T-helper 2 cell treated with Interferon-gamma antibody and Interleukin-4, amounts not matched to agents 100 ng/mL and 5 ng/mL, for 36 hours (primary cell): ENCODE measurements around the gene HNF4A. TPM values are rescaled to one million over a fixed set of nuclear protein-coding genes. Genes with fewer than 3 reads are reported as not detected.

Experiments used
- intact Hi-C: fragments of 100-400 bp; cut with micrococcal nuclease; formaldehyde crosslinking; loops from one replicate; pipeline ENCODE4 v1.15.1; 2023
- total RNA-seq: library from RNA; stranded (reverse); gene quantifications from 2 replicates; pipeline ENCODE4 v1.2.3, GENCODE V29; 2022

HNF4A gene
- total RNA-seq, 1 donor from 2014 or later: not detected

DNA sequence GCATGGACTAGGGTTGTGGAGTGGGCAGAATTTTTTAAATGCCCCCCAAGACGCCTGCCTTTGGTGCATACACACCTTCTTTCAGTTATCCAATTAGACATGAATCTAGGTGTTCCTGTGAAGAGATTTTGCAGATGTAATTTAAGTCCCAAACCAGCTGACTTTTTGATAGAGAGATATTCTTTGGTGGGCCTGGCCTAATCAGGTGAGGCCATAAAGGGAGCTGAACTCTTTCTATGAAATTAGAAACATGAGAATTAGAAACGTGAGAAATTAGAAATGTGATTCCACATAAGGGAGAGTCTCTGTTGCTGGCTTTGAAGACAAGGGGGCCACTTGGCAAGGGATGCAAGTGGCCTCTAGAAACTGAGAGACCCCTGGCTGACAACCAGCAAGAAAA is 83.8 kb downstream of the HNF4A start:
- intact Hi-C loops: no loop called here

DNA sequence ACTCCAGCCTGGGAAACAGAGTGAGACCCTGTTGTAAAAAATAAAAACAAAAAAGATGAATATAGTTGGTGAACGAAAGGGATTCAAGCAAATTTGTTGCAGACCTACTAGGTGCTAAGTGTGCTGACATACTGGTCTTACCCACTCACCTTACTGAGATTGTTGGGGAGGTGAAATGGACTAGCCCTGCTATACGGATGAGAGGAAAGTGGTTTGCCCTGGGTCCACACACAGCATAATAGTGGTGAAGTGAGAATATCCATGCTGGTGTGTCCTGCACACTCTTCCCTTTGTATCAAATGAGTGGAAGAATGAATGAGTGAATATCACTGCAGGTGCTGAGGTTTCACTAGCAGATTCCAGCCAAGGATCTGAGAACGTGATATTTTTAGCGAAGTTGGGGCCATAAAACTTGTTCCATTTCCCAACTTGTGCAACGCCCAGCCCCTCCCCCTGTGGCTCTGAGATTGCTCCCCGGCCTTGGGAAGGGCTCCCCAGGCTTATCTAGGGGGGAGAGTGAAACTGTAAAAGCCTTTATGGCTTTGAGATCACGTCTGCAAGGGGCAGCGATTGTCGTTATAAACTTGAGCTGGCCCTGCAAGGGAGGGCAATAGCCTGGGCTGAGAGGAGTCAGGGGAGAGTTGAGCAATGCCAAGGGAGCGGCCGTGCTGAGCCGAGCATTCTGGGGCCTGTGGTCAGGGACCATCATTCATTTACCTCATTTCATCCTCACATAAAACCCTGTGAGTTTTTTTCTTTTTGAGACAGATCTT is 87.0 kb downstream of the HNF4A start:
- intact Hi-C loops: no loop called here

DNA sequence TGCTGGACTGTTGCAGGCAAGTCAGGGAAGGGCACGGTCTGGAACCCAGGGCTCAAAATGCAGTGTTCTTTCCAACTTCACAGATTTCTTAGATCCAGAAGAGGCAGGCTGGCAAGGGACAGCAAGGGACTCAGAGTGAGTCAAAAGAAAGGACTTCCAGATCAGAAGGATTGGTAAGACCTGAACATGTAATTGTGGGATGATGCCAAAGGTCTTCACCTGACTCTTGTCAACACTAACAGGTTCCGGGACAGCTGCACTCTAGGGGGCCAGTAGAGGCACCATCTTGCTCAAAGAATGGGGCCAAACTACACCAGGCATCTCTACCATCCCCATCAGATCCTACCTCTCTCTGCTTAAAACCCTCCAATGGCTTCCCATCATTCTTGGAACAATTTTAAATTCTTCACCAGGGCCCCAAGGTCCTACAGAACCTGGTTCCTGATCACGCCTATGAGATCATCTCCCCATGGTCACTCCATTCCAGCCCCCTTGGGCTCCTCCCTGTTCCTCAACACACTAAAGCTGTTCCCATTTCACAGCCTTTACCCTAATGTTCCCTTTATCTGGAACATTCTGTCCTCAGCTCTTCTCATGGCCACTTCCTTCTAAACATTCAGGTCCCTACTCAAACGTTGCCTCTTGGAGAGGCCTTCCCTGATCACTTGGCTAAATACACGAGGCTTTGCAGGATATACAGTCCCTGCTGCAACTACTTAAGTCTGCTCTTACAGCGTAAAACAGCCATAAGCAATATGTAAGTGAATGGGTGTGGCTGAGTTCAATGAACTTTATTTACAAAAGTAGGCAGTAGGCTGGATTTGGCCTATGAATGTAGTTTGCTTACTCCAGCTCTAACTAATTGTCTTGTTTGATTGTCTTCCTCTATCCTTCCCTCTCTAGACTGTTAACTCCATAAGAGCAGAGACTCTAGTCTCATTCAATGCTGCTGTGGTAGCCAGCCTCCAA is 90.5 kb downstream of the HNF4A start:
- intact Hi-C loops: no loop called here

DNA sequence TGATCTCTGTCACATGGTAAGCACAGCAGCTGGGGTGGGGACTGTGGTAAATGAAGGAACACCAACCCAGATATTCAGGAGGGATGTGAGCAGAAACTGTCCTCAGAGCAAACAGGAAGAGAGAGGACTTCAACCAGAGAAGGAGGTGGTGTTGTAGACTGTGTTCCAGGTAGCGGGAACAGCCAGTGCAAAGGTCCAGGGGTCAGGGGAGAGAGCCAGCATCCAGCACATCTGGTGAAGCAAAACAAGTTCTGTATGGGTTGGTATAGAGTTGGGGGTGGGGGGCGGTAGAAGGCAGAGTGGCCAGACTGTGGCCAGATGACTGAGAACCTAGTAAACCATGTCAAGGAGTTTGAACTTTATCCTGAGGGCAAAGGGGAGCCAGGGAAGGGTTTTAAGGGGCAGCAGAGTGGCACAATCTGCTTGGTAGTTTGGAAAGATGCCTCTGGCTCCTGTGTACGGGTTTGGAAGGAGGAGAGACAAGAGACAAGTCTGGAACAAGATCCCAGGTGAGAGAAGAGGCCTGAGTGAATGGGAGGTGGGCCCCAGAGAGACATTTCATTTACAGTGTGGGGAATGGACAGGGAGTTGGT is 92.4 kb downstream of the HNF4A start:
- intact Hi-C loops: no loop called here

DNA sequence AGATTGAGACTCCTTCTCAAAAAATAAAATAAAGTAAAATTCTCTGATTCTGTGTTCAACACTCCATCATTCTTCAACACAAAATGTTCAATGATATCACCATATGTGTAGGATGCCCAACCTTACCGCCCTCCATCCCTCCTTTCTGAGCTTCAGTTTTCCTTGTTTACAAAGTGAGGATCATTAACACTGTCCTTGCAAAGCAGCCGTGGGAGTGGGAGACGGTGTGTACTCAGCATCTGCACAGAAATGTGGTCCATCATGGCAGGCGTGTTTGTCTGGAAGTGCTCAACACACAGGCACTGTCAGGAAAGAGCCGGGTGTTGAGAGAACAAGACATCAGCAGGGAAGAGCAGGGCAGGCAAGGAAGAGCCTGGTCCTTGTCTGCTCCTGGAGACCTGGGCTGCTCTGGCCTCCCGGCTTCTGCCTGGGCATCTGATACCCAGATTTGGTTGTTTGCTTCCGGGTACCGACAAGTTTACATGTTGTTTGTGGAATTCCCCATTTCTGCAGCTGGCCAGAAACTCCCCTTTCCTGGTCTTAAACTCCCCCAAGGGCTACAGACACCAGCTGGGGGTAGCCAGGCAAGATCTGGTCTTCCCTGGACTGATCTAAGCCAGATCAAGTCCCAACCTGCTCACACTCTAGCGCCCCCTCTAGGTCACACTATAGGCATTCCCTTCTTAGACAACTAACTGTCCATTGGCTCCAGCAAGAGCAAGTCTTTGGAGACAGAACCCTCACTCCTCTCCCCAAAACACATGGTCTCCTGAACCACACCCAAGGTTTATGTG is 93.5 kb downstream of the HNF4A start:
- intact Hi-C loops: no loop called here

DNA sequence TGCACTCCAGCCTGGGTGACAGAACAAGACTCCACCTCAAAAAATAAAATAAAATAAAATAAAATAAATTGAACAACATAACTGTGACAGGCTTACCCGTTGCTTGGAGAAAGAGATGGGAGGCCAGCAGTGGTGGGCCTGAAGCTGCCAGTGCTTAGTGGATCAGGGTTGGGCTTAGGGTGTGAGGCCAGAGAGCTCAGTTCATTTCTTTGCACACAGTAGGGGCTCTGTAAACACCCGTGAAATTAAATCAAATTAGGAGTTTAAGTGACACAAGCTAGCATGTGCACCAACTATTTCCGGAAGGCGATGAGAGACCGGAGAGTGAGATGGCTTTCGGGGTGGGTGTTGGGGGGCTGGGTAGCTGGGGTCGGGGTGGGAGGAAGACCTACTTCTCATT is 94.4 kb downstream of the HNF4A start:
- intact Hi-C loops: no loop called here

DNA sequence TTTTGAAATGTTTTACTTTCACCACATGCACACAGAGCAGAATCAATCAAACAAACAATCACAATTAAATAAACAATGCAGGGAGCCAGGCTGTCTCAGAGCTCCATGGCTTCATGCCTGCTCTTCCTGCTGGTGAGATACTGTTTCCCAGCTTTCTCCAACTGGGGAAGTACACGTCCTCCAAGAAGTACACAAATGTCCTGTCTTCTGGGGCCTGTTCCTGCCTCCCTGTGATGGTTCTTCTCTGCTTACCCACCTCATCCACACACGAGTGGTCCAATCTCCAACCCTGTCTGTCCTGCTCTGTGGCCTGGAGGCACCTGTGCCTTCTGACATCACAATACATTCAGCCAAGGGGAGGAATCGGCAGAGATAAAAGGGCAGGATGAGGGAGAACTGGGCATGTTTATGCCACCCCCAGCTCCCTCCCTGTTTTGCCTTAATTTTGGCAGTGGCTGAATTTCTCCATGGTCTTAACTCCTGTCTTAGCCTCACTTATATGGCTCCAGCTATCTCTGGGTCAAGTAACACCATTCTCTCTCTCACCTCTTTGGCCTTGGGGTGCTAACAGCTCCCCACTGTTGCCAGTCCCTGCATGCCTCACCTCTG is 94.9 kb downstream of the HNF4A start:
- intact Hi-C loops: no loop called here

DNA sequence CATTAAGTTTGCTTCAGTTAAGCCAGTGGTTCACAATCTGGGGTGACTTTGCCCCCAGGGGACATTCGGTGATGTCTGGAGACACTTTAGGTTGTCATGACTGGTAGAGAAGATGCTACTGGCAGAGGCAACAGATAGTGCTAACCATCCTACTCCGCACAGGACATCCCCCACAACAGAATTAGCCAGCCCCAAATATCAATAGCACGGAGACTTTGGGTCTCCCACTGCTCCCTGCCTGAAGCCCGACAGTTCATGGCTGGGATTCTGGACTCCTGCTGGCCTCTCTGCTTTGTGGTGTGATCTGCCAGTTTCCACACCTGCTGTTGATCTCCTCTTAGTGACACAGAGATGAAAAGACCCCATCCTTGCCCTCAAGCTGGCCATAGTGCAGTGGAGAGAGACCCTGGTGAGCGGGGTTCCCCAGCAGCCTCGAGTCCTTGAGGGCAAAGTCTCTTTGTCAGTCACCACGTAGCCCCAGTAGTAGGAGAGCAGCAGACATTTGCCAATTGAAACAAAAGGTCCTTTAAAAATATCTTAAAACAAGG is 95.5 kb downstream of the HNF4A start:
- intact Hi-C loops: no loop called here

DNA sequence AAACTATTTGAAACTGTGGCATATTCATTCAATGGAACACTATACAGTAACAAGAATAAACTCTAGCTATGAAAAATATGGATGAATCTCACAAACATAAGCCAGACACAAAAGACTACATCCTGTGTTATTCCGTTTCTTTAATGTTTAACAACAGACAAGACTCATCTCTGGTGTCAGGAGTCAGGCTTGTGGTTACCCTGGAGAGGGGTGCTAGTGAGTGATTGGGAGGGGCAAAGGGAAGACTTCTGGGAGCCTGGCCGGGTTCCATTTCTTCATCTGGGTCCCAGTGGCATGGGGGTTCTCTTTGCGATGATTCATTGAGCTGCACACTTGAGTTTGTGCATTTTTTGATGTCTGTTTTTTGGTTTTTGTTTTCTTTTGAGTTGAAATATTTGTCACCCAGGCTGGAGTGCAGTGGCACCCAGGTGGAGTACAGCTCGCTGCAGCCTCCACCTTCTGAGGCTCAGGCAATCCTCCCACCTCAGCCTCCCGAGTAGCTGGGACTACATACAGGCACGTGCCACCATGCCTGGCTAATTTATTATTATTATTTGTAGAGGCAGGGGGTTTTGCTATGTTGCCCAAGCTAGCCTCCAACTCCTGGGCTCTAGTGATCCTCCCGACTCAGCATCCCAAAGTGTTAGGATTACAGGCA is 98.9 kb downstream of the HNF4A start:
- intact Hi-C loops: no loop called here

DNA sequence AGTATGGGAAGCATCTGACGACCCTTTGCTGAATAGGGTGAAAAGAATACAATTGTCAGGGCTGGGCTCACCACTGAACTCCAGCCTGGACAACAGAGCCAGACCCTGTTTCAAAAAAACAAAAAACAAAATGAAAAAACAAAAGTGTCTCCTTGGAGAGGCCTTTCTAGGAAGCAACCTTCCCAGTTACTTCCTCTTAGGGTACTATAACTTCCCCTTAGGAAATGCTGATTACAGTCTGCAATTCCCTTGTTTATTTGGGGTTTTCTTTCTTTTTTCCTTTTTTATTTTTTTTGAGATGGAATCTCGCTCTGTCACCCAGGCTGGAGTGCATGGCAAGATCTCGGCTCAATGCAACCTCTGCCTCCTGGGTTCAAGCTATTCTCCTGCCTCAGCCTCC is 99.6 kb downstream of the HNF4A start:
- intact Hi-C loops: no loop called here

DNA sequence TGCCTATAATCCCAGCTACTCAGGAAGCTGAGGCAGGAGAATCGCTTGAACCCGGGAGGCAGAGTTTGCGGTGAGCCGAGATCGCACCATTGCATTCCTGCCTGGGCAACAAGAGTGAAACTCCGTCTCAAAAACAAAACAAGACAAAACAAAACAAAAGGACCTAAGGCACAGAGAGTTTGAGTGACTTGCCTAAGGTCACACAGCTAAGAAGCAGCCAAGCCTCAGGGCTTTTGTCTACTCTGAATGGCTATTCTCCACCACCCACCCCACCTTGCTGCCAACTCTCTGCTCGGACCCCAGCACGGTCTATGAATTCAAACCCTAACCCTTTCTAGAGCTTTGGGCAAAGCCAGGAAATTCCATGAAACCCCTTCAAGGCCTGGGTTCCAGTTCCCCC is 101.1 kb downstream of the HNF4A start:
- intact Hi-C loops: no loop called here

DNA sequence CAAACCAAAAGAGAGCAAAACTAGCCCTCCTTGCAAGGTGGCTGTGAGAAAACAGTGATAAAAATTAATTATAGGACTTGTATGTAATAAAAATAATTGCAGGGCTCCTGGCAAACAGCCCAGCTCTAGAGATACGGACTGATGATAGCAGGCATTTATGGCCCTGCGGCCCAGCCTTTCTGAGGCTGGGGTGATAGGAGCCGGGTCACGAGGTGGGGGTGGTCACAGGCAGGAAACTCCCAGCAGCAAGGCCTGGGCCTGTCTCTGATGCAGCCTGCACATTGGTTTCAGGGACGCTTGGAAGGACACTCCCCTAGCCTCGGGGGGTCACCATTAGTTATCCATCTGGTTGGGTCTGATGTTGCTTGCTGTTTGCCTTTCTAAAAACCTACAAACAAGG is 101.5 kb downstream of the HNF4A start:
- intact Hi-C loops: no loop called here

DNA sequence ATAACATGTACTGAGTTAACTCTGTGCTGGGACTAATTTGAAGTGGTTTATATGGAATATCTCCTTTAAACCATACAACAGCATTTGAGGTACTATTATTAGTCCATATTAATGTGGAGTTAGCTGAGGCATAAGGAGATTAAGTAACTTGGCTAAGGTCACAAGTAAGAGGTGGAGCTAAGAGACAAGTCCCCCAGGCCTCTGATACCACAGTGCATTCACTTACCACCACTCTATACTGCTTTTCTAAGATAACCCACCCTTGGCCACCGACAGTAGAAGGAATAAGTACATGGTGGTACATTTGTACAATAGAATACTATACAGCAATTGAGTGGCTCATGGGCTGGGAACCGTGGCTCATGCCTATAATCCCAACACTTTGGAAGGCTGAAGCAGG is 103.8 kb downstream of the HNF4A start:
- intact Hi-C loops: no loop called here

DNA sequence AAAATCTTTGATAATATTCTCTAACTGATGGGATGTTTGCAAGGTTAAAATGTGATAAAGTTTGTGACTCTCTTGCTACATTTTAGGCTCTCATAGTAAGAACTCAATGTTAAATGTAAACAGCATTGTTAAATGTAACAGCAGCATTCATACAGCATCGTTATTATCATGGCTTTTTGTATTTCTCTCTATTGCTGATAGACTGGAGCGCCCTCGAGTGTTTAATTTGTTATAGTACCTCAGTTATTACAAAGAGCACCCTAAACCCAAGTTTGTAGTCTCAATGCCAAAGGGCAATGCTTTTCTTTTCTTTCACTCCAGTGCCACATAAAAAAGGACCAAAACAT is 105.3 kb downstream of the HNF4A start:
- intact Hi-C loops: loop anchor here (2.0 kb wide), 1 partner anchor 242 kb away; no protein-coding TSS in a partner anchor

DNA sequence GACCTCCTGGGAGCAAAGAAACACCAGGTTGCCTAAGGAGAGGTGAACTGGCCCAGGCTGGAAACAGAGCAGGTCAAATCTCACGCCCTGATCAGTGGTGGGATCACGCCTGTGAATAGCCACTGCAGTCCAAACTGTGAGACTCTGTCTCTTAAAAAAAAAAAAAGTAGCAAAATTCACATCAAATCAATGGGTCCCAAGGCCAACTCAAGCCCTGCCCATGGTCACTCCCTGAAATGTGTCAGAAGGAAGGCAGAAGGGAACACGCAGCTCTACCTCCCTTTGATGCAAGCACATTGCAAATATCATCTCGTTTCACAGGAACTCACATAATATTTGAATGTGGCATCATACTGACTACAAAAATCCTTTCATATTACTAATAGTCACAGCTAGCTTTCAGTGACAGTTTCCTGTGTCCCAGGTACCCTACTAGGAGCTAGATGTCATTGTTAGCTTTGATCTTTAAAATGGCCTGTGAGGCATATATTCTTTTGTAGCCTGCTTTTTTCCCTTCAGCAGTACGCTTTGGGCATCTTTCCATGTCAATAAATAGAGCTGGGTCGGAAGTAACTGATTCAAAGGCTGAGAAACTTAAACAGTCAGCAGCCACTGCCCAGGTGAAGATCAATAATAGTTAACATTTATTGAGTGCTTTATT is 105.8 kb downstream of the HNF4A start:
- intact Hi-C loops: loop anchor here (2.0 kb wide), 1 partner anchor 242 kb away; no protein-coding TSS in a partner anchor

DNA sequence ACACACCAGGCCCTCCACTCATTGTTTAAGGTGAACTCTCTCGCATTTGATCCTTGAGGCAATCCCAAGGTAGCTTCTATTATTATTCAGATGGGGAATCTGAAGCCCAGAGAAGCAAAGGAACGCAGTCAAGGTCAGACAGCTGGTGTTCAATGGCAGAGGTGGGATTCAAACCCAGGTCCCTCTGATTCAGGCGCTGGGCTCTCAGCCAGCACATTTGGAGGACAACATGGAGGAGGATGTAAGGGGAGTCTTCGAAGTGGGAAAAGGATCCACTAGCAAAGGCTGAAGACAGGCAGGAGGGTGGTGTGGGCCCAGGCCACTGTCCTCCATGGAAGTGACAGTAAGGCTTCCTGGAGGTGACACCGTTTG is 106.3 kb downstream of the HNF4A start:
- intact Hi-C loops: loop anchor here (2.0 kb wide), 1 partner anchor 243 kb away; no protein-coding TSS in a partner anchor

DNA sequence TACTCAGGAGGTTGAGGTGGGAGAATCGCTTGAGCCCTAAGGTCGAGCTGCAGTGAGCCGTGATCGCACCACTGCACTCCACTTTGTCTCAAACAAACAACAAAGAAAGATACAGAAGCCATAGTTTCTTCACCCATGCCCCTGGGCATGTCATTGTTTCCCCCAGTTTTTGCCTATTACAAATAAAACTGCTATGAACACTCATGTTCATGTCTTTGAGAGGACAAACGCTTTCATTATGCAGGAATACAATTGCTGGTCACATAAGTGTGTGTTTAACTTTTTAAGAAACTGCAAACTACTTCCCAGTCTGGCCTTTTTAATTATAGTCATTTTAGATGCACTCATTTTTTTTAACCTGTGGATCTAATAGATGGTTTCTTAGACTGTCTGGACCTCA is 108.0 kb downstream of the HNF4A start:
- intact Hi-C loops: no loop called here

DNA sequence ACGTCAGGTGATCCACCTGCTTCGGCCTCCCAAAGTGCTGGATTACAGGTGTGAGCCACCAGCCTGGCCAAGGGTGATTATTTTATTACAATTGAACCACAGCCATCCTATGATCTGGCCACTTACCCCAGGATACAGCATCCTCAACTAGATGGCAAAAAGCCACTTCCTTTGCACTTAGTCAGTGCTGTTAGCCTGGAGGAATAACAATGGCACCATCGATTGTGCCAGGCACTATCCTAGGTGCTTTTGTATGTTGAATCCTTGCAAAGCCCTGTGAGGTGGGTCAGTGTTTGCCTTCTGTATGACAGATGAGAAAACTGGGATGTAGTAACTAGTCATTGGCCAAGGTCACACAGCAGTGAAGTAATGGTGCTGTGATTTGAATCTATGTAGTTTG is 109.0 kb downstream of the HNF4A start:
- intact Hi-C loops: no loop called here

DNA sequence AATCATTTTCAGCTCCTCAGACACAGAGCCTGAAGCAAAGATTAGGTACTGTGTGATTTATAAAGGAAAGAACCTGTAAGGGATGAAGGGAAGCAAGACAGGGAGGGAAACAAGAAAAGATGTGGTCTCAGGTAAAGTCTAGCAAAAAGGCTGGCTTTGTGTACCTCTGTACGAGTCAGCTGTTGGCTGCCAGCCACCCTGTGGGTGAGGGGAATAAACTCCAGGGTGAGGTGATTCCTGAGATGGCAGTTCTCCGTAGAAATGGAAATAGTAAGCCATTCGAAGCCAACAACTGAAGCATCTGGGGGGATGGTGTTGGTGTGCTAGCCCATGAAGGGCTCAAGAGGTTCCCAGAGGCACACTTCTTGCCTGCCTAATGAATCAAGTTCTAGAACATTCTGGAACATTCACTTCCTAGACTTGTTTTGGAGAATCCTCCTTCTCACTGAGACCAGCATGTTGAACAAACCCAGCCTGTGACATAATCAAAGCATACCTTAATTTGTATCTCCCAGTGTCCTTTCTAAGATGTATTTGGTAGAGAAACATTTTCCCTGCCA is 109.6 kb downstream of the HNF4A start:
- intact Hi-C loops: no loop called here
